Fibroblast of skin of abdomen (primary cell): Measurements from ENCODE around the gene RXRB. TPM values are rescaled to one million over a fixed set of nuclear protein-coding genes. Genes with fewer than 3 reads are reported as not detected.
"Not testable (repeated sequence)": the region's sequence is repeated elsewhere in the genome, so short reads cannot be mapped to it uniquely, and the experiment has no call there.

Experiments used
- DNase-seq: peaks from one replicate; pipeline ENCODE4 v3.0.0-alpha.2; 2013
- polyA plus RNA-seq, 2 experiments: library from polyadenylated mRNA; unstranded; fragments of 120-200 nt; gene quantifications; one replicate each; pipeline ENCODE4 v1.2.1, GENCODE V29; 2013; ENCODE audit not compliant: insufficient read length in 2 of 2

RXRB gene
- polyA plus RNA-seq (2013, experiment 1 of 2; ENCODE audit: insufficient read length) = 49.5 TPM
- 49.5 TPM for polyA plus RNA-seq (2013, experiment 2 of 2; ENCODE audit: insufficient read length)

DNA sequence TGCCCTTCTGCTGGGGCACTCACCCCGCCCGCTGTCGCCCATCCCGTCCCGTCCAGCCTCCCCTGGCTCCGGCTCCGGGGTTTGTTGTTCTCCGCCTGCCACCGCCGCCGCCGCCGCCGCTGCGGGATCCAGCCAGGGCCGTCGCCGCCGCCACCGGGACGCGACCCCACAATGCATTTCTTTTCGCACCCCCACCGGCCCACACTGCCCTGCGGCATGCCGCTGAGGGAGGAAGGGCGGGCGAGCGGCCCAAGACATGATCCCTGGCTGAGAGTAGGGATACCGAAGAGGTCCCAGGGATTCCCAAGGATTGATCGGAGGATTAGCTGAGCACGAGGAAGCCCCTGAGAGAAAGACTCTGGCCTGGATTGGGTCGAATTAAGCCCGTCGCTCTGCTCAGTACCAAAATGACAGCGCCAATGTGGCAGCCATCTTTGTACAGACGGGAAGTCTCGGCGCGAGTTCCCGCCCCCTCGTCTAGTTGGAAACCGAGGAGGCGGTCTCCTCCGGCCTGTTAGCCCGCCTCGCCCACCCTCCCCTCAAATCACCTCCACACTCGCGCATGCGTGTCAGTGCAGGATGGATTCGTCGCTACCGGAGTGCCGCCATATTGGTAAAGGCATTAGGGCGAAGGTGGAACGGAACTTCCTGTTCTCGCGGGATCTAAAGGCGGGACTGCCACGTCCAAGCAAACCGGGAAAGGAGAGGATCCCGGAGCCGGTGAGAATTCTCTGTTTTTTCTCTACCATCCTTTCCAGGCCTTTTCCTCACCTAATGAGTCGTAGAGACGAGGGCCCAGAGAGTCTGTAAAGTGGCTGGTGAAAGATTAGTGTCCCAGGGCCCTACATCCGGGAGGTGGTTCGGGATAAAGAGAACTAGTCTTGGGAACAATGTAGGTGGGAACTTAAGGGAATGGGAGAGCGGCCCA lies at the start of gene RXRB, which contains the start of gene SLC39A7:
RXRB (minus strand) TSS at position 447 of the 928 bp plus-strand sequence; CDS start at position 258, 189 bp downstream.
SLC39A7 (plus strand) TSS at position 649 of the 928 bp plus-strand sequence. CDS start 379 bp downstream, outside the sequence.
- DNase-seq = peak; percentile 99

DNA sequence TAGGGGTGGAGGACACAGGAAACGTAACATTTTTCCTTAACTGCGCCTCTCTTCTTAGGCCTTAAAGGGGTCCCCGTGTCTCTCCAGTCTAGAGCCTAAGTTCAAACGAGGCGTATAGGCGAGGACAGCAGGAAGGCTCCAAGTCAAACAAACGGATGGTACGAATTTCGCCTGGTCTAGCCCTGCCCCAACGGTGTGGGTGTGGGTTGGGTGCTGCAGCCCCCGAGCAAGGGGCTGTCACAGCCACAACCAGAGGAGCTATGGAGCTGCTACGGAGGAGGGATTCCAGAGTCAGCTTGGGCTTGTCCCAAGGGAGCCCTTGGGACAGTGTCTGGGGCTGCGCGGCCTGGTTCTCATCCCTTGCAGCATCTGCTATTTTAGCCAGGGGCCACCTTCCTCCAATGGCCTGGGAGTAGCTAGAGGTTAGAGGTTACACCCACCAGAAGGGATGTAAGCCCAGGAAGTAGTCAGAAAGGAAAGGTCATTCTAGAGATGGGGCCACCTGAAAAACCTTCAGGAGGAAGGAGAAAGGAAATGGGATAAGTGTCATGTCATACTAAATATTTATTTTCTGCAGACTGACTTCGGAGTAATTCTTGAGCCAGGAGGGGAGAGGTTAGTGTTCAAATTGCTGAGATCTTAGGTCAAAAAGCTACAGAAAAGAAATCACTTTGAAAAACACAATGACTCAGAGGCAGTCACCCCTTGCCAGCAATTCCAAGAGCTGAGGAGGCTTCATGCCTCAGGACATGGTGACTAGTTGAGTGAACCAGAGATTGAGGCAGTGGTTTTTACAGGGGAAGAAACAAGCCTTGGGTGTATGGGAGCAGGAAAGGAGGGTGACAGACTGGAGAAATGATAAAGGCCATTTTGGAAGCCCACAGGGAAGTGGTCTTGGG lies 49.5 kb upstream of the RXRB start:
- peak; percentile 73 for DNase-seq

DNA sequence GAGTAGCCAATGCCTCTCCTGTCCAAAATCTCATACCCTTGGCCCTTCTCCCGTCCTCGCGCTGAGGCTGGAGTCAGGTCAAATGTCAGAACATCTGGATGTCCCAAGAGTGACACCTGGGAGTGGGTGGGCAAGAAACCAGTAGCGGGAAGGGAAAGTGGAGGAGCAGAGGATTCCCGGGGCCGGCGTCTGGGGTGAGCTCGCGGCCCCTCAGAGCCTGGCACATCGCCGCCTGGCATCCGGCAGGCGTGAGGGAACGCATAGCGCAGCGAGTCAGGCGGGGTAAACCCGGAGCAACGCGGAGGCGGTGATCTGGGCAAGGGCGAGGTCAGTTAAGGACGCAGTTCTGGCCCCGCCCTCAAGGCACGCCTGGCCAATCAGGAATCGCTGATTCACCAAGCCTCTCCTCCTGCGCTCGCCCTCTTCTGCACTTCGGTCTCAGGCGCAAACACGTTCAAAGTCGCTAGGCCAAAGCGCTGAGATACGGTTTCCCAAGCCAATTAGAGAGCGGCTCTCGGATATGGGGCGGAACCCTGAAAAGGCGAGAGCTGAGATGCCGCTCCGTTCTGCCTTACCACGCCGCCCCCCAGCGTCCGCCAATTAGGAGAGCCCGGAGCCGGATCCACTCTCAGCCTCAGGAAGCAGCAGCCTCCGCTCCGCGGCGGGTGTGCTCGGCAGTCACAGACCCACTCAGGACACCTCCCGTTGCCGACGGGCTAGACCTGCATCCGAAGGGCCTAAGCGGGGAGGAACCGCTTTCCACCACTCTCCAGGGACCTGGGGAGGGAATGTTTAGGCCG lies 48.7 kb upstream of the RXRB start:
- DNase-seq = peak; percentile 99

DNA sequence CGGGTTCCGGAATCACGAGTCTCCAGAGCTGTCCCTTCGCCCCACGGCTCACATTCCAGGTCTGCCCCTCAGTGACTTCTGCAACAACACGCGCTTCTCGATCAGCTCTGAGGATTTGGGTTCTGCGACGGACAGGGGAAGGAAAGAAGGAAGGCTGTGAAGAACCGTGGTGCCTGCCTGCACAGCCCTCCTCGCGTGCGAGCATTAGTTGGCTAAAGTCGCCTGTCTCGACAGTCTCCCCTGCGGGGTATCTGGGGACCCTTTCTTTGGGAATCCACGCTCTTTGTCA lies 48.1 kb upstream of the RXRB start:
- peak; percentile 51 for DNase-seq

DNA sequence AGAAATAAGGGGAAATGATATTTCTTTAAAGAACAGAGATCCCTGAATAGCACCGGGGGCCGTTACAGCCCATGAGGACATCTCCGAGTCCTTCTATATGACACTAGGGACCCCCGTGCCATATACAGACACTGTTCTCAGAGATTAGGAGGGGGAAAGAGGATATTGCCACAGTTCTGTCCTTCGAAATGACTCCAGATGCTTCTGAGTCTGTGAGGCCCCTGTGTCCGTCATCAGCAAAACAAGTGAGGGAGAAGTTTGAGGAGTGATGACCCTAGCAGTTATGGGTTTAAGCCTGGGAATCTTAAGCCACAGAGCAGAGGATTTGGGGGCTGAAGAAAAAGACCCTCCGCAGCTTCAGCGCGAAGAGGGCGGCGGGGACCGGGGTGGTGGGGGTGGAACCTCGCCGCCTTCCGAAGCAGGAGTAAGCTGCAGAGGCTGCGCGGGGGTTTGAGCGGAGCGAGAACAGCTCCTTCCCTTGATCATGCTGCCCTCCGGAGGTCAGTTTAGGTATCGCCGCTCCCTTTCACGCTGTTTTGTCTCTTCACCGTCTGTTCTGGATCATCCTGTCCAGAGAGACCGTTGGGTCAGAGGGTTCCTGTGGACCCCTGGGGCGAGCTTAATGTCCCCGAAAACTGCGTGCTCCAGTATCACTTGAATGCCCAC lies 47.6 kb upstream of the RXRB start:
- DNase-seq = peak; percentile 84

DNA sequence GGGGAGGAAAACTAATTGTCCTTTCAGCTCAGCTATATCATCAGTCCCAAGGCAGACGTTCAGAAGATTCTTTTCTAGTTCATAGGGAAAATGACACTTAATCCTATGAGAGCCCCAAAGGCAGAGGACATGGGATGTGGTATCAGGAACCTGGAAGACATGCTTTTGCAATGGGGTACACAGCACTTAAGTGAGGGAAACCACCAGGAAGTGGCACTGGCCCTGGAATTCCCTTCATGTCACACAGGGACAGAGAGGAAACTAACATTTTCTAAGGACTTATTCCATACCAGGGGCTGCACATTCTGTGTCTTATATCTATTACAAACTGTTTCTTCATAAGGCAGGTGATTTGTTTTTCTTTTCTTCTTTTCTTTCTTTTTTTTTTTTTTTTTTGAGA lies 43.0 kb upstream of the RXRB start:
- DNase-seq = no peak

DNA sequence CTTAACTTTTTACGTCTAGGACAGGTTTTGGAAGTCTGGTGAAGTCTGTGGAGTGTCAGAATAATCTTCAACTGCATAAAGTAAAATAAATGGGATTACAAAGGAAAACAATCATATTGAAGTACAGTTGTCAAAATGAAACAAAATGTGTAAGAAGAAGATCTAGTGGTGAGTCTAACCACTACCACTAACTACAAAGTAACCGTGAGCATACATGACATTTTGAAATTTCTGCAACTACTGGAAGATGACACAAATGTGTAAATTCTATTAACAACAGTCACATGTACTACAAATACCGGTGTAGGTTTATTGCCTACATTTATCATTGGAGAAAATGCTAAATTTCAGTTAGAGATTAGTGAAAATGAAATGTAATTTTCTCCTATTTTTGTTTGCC lies 41.5 kb upstream of the RXRB start:
- DNase-seq = no peak

DNA sequence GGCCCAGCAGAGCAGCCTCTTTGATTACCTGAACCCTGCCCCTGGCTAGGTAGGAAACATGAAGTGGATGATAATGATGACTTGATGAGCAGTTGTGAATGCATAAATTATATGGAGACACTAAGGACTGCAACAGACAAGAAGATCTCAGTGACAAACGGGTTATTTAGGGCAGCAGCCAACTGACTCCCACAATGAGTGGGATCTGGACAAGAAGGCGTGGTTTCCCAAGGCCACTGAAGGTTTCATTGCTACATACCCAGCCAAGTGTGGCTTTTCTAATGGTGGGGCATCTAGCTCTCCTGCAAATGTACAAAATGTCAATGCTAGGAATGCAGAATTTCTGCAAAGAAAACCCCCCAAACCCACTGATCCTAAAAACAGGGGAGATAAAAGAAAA lies 37.3 kb upstream of the RXRB start:
- DNase-seq = no peak

DNA sequence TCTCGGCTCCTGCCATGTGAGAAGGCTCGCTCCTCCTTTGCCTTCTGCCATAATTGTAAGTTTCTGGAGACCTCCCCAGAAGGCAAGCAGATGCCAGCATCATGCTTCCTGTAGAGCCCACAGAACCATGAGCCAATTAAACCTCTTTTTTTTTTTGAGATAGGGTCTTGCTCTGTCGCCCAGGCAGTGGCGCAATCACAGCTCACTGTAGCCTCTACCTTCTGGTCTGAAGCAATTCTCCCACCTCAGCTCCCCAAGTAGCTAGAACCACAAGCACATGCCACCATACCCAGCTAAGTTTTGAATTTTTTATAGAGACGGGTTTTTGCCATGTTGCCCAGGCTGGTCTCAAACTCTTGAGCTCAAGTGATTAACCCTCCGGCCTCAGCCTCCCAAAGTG lies 36.4 kb upstream of the RXRB start:
- no peak for DNase-seq

DNA sequence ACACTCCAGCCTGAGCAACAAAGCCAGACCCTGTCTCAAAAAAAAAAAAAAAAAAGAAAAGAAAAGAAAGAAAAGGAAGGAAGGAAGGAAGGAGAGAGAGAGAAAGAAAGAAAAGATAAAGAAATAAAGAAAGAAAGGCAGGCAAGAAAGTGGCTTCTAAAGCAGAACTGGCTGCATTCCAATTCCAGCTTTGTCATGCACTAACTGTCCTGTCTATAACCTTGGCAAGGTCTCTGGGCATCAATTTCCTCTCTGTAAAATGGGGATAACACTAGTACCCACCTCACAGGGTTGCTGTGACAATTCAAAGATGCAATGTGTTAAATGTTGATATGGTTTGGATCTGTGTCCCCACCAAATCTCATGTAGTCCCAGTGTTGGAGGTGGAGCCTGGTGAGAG lies 35.9 kb upstream of the RXRB start:
- DNase-seq = no peak

DNA sequence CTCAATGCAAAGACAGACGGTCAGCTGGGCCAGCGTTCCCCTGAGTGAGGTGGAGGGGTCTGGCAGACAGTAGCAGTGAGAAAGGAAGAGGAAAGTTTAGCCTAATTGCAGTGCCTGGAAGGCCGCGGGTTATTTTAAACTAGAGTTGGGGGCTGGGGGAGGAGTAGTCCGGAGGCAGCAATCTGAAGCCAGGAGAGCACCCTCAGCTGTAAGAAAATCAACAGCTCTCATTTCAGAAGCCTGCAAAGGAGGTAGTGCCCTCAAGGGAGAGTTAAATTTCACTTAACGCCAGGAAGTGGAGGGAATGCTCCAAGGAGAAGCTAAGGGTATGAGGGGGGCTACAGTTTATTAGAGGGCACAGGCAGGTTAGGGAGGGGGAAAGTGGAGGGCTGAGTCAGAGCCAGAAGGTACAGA lies 34.8 kb upstream of the RXRB start:
- DNase-seq = no peak

DNA sequence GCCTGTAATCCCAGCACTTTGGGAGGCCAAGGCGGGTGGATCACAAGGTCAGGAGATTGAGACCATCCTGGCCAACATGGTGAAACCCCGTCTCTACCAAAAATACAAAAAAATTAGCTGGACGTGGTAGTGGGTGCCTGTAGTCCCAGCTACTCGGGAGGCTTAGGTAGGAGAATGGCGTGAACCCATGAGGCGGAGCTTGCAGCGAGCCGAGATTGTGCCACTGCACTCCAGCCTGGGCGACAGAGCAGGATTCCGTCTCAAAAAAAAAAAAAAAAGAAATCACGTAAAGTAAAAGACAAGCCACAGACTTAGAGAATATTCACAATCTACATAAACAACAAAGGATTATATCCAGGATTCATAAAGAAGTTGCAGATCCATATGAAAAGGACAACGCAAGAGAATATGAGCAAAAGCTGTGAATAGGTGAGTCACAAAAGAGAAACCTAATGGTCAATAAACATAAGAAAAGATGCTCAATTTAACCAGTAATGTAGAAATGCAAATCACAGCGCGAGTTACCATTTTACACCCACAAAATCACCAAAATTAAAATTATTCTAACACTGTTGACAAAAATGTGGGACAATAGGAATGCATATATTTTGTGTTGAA lies 26.1 kb upstream of the RXRB start:
- DNase-seq = not testable (repeated sequence)

DNA sequence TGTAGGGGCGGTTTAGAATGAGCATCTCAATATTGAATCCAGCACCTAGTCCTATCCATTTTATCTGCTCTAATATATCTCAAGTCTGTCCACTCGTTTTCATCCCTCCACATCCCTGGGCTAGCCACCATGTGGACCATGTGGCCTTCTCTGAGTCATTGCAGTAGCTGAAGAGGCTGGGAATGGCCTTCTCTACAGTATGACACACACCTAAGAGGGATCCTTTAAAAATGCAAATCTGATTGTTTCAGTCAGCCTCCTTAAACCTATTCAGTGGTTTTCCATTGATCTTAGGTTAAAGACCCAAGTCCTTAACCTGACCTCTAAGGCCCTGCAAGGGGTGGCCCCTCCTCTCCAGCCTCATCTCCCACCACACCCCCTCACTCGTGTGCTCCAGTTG lies 17.2 kb upstream of the RXRB start:
- no peak for DNase-seq

DNA sequence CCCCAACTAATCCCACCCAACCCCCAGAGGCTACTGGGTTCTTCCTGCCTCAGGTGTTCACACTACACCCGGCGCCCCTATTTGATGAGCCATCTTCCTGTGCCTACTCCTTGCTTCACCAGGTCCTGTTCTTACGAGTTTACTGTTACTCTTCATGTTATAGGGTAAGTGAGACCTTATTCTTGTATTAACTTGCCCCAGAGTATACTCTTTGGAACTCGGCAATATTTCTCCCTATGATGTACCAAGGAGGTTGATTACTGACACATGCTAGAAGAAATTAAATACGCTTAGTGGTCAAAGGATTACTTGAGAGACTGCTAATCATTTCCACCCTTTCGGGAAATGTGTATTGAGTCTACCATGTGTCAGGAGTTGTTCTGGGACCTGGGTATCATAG lies 16.8 kb upstream of the RXRB start:
- no peak for DNase-seq

DNA sequence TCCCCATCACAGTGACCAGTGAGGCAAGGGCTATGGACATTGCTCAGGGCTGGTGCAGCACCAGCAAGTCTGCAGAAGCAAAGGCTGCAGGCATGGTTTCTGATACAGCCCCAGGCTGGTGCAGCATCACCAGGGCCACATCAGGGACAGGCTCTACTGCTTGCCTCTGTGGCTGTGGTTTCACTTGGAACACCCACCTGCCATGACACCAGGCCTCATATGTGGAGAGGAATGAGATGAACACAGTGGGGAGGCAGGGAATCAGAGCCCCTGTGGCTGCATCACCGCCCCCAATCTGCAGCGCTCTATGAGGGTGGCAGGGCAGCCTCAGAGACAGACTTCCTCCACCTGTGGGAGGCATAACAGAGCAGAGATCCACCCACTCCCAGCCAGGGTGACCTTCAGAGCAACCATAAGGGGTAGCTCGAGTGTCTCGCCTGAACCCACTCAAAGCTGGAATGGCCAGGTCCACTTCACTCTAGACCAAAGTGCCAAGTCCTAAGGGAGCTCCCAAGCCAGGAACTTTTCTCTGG lies 15.7 kb upstream of the RXRB start:
- DNase-seq = no peak

DNA sequence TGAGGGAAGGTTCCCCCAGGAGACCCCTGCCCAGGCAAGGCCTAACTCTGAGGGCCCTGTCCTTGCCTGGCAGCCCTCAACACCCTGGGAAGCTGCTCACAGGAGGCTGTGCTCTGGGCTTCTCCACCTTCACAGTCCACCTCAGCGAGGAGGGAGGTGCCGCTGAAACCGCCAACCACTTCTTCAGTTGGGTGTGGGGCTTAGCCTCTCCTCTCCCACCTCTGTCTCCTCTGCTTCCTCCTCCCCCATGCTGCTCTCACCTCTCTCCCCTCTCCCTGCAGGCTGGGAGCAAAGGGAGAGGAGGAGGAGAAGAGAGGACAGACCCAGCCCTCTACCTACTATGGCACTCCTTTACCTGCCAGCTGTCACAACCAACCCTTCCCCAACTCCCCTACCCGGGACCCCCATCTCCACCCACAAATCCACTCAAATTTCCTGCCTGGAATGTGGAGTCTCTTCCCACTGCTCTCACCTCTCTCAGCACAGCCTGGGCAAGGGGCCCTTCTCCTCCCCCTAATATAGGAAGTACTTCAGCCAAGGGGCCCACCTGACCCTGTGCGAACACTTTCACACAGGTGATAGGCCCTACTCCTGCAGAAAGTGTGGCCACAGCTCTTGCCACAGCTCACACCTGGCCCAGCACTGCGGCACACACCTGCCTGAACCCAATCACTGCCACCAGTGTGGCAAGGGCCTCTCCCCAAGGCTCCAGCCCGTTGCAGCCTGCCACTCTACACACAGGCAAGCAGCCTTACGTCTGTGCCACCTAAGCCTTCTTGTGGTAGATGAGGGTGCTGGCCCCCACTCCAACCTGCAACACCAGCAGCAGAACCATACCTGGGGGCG lies 15.0 kb upstream of the RXRB start:
- DNase-seq = no peak

DNA sequence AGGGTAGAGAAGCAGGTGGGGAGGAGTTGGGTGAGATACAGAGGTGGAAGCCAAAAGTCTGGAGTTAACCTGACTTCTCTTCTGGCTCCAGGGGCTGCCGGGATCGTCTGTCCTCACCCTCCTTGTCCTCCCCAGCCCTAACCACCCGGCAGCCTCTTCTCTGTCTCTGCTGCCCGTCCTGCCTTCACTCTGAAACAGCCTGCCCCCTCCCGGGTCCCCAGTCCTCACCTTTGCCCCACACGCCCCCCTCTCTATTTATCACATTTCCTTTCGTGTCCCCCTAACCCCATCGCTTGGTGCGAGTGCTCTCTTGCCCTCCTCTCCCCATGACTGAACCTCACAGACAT lies 13.5 kb upstream of the RXRB start:
- DNase-seq = no peak

DNA sequence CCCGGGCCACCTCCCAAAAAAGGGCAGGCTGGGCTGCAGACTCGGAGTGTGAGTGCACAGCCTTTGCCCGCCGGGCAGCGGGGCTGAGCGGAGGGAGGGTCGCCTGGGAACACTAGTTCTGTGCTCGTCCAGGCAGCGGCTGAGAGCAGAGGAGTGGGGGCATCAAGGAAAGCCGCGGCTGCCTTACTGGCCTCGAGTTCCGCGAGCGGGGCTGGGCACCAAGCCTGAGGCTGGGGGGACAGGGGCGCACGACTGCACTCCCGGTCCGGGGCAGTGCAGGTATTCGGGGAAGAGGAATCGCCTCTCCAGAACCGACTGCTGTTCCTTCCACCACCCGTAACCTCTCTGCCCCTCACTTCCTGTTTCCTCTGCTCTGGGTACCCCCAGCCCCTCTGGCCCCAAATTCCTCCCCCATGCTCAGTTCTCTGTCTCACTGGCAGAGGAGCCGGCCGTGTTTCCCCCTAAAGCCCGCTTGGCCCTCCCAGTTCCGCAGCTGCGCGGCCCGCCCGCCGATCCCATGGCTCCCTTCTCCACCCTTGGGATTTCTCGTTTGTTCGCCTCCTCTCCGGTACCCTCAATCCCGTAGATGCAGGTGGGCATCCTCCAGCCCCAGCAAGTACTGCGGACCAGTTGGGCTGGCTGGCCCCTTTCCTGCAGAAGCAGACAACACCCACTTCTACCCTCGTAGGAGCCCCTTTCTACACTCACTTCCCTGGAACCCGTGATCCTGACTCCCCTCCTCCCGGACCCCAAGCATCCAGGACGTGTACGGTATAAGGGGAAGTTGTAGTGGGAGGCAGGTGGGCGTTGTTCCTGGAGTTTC lies 12.9 kb upstream of the RXRB start:
- DNase-seq = peak; percentile 31

DNA sequence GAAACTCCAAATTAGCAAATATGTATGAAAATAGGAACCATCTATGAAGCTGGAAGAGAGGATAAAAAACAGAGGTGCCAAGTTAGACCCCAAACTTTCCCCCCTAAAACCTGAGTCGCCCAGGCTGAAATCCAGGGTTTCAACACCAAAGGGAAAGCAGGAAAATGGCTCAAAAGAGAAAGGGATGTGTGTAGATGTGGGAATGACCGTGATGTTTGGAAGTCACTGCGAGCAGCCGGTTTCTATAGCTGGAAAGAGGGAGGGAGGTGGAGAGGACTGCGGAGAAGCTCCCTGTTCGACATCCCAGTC lies 12.3 kb upstream of the RXRB start:
- DNase-seq = no peak
